ENCODE data around the gene IGDCC3. TPM values are rescaled to one million over a fixed set of nuclear protein-coding genes. Genes with fewer than 3 reads are reported as not detected.

The IGDCC3 gene
- total RNA-seq, 1 experiment from 2014 or later: not detected

DNA sequence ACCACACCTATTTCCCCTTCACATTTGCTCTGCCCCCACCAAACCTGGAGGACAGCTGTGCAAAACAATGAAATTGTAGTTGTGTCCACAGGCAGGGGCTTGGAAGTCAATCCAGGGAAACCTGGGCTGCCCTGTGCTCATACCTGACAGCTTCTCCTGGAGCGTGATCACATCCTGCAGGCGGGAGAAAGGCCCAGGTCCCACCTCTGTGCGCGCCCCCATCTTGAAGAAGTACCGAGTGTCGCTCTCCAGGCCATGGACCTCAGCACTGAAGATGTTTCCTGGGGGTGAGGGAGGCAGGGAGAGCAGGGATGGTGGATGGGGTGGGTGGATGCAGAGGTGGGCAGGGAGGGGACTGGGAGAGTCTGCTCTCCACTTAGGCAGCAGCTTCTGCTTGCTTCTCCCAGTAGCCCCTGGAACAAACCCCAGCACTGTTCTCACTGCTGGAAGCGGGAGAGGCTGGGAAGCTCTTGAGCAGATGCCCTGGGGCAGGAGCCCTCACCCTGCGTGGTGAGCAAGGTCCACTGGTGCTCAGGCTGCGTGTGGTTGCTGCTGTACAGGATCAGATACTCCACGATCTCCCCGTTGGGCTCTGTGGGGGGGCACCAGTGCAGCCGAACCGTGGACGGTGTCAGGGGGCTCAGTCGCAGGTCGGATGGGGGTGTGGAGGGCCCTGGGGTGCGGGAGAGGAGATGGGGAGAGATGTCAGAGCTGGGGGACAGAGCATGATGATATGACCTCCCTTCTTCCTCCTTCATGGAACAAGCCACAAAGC is 10.7 kb upstream of the IGDCC3 start:
- DNase-seq (ENCODE audit: low read depth in 1 of 2, low spot score in 2 of 2): no peak
- H3K27ac ChIP-seq: no peak overlapping the region
- 0 out of 2 replicates have a peak, but pooled peaks cover 3% of the 10 kb centered on the region for H3K4me1 ChIP-seq (replicated peaks)
- H3K9me3 ChIP-seq (replicated peaks): no peaks in the 10 kb centered on the region
- H3K4me3 ChIP-seq: no peak overlapping the region
- peaks cover 5% of the 10 kb centered on the region; the same call in 1 of the 2 replicates for H3K27me3 ChIP-seq (replicated peaks)
- no peaks in the 10 kb centered on the region for H3K36me3 ChIP-seq

- Histone ChIP-seq H3K36me3 (no peaks in the 10 kb centered on the region), H3K27me3 (replicated peaks) (peaks cover 11% of the 10 kb centered on the region), H3K4me1 (replicated peaks) (0 out of 2 replicates have a peak, but pooled peaks cover 3% of the 10 kb centered on the region), H3K27ac (no peak overlapping the region), H3K9me3 (replicated peaks) (no peaks in the 10 kb centered on the region), H3K4me3 (no peak overlapping the region)
- DNase-seq (ENCODE audit: low read depth in 1 of 2, low spot score in 2 of 2): no peak
Observed at GRCh38 chr15:65386886-65387285, 9.1 kb upstream of the IGDCC3 start.

DNA sequence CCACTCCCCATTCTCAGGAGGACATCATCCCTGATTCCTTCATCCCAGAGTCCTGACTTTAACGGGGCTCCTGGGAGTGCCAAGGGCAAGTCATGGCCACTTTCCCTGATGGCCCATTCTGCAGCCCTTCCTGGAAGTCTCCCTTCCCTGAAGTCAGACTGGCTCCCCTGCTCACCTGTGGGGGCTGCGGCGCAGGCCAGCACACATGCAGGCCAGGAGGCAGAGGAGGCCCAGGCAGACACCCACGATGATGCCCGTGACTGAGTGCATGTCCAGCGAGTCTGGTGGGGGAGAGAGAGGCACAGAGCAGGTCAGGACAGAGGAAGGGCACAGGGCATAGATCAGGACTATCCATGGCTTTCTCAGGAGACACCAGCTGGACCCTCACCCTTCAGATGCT is 8.6 kb upstream of the IGDCC3 start:
- 0 out of 2 replicates have a peak, but pooled peaks cover 3% of the 10 kb centered on the region for H3K4me1 ChIP-seq (replicated peaks)
- H3K27ac ChIP-seq: no peak overlapping the region
- H3K27me3 ChIP-seq (replicated peaks): peaks cover 16% of the 10 kb centered on the region
- no peaks in the 10 kb centered on the region for H3K36me3 ChIP-seq
- DNase-seq (ENCODE audit: low read depth in 1 of 2, low spot score in 2 of 2): no peak
- H3K4me3 ChIP-seq: no peak overlapping the region
- H3K9me3 ChIP-seq (replicated peaks): no peaks in the 10 kb centered on the region

DNA sequence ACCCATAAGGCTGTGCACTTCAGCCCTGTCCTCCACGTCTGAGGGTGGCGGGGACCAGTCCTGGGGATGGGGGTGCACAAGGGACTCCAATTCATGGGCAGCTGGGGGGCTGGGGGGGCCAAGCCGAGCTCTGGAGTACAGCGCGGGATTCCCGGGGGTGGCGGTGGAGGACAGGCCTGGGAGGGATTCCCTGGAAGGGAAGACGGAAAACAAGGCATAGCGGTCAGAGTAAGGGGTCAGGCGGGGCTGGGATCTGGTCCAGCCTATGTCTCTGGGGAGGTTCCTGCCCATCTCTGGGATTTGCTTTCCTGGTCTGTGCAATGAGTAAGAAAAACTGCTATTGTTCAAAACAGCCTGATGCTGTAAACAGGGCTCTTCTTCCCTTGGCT is 8.1 kb upstream of the IGDCC3 start:
- Histone ChIP-seq H3K4me1 (replicated peaks) (0 out of 2 replicates have a peak, but pooled peaks cover 3% of the 10 kb centered on the region), H3K27me3 (replicated peaks) (peaks cover 21% of the 10 kb centered on the region), H3K36me3 (no peaks in the 10 kb centered on the region), H3K4me3 (no peak overlapping the region), H3K27ac (no peak overlapping the region), H3K9me3 (replicated peaks) (no peaks in the 10 kb centered on the region)
- DNase-seq (ENCODE audit: low read depth in 1 of 2, low spot score in 2 of 2): no peak

DNA sequence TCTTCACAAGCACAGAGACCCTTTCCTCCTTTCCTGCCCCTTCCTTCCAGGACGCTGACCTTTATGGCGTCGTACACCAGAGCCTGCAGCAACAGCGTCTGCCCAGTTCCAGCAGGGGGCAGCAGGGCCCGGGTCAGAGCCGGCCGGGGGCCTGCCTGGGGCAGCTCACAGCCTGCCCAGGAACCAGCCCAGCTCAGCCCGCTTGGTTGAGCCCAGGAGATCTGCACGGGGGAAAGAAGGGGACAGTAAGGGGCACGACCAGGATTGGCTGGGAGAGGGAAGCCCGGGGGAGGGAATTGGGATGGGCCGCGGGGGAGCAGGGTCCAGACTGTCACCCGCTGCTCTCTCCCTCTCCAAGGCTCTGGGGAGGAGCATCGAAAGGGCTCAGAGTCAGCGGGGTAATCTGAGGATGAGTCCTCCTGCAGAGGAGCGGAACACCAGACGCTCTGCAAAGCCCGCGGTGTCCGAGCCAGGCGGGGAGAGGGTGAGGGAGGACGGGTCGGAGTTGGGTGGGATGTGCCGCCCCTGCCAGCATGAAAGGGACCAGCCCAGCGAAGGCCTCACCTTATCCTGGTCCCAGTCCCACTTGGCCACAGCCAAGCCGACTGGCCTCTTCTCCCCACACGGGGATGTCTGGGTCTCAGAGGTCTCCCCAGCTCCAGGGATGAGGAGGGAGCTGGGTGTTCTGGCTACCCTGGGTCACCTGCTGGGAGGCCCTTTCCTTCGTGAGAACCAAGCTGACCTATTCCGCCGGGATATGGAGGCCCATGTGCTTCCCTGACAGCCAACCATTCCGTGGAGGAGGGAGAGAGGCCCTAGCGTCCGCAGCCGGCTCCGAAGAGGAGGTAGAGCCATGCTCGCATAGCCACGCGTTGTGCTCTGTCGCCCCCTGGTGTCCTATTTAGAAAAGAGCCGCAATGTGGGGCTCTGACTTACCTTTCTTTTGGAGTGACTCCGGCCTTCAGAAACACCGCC is 7.4 kb upstream of the IGDCC3 start:
- Histone ChIP-seq H3K4me3 (no peak overlapping the region), H3K36me3 (no peaks in the 10 kb centered on the region), H3K4me1 (replicated peaks) (0 out of 2 replicates have a peak, but pooled peaks cover 3% of the 10 kb centered on the region), H3K27me3 (replicated peaks) (peaks cover 28% of the 10 kb centered on the region), H3K9me3 (replicated peaks) (no peaks in the 10 kb centered on the region), H3K27ac (no peak overlapping the region)
- peak; percentile 65 to 80 for DNase-seq (ENCODE audit: low read depth in 1 of 2, low spot score in 2 of 2)

DNA sequence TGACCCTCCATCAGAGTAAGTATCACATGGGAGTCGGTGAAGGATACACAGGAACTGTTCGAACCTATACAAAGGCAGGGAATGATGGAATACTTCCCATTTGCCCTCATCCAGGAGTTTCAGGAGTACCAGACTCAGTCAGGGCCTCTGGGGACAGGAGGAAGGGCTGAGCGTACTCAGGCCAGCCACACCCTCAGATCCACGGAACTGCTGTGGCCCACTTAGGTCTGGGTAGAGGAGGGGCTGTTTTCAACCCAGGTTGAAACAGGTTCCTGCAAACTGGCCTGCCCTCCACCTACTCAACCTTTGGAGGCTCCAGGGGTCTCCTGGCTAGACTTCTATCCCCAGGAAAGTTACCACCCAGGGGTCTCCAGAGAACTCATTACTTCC is 6.7 kb upstream of the IGDCC3 start:
- Histone ChIP-seq H3K9me3 (replicated peaks) (no peaks in the 10 kb centered on the region), H3K4me3 (no peak overlapping the region), H3K27ac (no peak overlapping the region), H3K36me3 (no peaks in the 10 kb centered on the region), H3K27me3 (replicated peaks) (peaks cover 32% of the 10 kb centered on the region), H3K4me1 (replicated peaks) (0 out of 2 replicates have a peak, but pooled peaks cover 3% of the 10 kb centered on the region)
- no peak for DNase-seq (ENCODE audit: low read depth in 1 of 2, low spot score in 2 of 2)

DNA sequence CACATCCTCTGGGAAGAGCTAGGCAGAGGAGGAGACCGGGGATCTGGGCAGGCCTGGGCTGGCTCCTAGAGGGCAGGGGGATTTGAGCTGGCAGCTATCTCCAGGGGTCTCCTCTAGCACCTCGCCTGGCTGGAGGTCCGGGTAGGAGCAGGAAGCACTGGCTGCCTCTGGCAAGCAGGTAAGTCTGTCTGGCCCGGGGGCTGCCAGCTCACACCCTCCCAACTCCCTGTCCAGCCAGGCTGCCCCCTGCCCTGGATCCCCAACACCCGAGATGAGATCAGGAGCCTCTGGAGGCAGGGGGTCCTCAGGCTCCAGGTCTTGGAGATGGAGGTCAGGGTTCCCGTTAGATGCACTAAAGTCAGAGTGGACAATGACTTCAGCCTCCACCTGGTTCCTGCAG is 6.2 kb upstream of the IGDCC3 start:
- Histone ChIP-seq H3K4me3 (no peak overlapping the region), H3K9me3 (replicated peaks) (no peaks in the 10 kb centered on the region), H3K27ac (no peak overlapping the region), H3K4me1 (replicated peaks) (0 out of 2 replicates have a peak, but pooled peaks cover 3% of the 10 kb centered on the region), H3K27me3 (replicated peaks) (peaks cover 37% of the 10 kb centered on the region), H3K36me3 (no peaks in the 10 kb centered on the region)
- no peak for DNase-seq (ENCODE audit: low read depth in 1 of 2, low spot score in 2 of 2)

- no peak for DNase-seq (ENCODE audit: low read depth in 1 of 2, low spot score in 2 of 2)
- H3K27me3 ChIP-seq (replicated peaks): peaks cover 42% of the 10 kb centered on the region
- no peaks in the 10 kb centered on the region for H3K9me3 ChIP-seq (replicated peaks)
- H3K4me3 ChIP-seq: no peak overlapping the region
- H3K36me3 ChIP-seq: no peaks in the 10 kb centered on the region
- 0 out of 2 replicates have a peak, but pooled peaks cover 3% of the 10 kb centered on the region for H3K4me1 ChIP-seq (replicated peaks)
- H3K27ac ChIP-seq: no peak overlapping the region
Observed at GRCh38 chr15:65383456-65383855, 5.7 kb upstream of the IGDCC3 start.

DNA sequence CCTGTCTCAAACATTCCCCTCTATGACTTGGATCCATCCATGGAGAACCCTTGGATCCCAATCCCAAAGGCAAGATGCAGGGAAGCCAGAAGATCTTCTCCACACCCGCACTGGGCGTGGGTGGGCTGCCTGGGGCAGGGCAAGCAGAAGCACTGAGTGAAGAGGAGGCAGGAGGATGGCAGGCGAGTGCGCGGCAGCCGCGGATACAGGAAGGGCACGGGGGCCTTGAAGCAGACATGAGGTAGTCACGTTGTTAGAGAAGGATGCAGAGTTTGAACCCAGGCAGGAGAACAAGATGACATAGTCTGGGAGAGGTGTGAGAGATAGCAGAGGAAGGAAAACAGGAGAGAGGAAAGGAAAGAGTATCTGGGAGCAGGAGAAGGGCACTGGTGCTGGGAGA is 5.1 kb upstream of the IGDCC3 start:
- Histone ChIP-seq H3K4me1 (replicated peaks) (0 out of 2 replicates have a peak, but pooled peaks cover 3% of the 10 kb centered on the region), H3K4me3 (no peak overlapping the region), H3K36me3 (no peaks in the 10 kb centered on the region), H3K27ac (no peak overlapping the region), H3K27me3 (replicated peaks) (peaks cover 47% of the 10 kb centered on the region), H3K9me3 (replicated peaks) (no peaks in the 10 kb centered on the region)
- DNase-seq (ENCODE audit: low read depth in 1 of 2, low spot score in 2 of 2): no peak

GRCh38 chr15:65382146-65382491 is 4.3 kb upstream of the IGDCC3 start:
- no peak for DNase-seq (ENCODE audit: low read depth in 1 of 2, low spot score in 2 of 2)
- H3K27me3 ChIP-seq (replicated peaks): peaks cover 52% of the 10 kb centered on the region
- no peak overlapping the region for H3K27ac ChIP-seq
- peaks cover 8% of the 10 kb centered on the region for H3K4me1 ChIP-seq (replicated peaks)
- H3K36me3 ChIP-seq: no peaks in the 10 kb centered on the region
- H3K4me3 ChIP-seq: no peak overlapping the region
- H3K9me3 ChIP-seq (replicated peaks): no peaks in the 10 kb centered on the region

DNA sequence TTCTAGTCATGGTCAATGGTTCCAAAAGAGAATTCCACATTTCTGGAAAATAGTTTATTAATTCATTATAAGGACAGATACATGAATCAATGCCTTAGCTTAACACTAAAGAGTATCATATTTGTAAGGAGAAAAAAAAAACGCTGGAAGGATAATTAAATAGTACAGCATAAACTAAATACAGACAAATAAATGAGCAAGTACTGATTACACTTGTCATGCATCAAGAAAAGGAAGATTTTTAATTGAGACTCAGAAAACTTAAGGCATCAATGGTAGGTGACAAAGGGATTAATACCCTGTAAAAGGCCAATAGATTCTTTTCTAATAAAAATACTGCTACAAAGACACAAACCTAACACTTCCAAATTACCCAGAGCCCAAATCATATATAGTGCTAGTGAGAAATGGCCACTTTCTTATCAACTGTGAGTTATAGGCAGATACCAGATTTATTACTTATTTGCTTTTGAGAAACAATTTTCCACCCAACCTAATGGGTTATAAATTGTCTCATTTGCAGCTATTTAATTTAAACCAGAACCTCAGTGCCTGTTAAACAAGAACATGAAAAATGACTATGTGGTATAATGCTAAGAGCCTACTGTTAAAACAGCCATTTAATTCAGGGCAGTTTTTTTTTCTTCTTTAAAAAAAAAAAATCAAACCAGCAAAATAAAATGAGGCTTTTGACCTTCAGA is 3.8 kb upstream of the IGDCC3 start:
- H3K27ac ChIP-seq: no peak overlapping the region
- no peak for DNase-seq (ENCODE audit: low read depth in 1 of 2, low spot score in 2 of 2)
- H3K27me3 ChIP-seq (replicated peaks): peaks cover 57% of the 10 kb centered on the region
- H3K36me3 ChIP-seq: no peaks in the 10 kb centered on the region
- peaks cover 13% of the 10 kb centered on the region for H3K4me1 ChIP-seq (replicated peaks)
- H3K9me3 ChIP-seq (replicated peaks): no peaks in the 10 kb centered on the region
- H3K4me3 ChIP-seq: no peak overlapping the region

DNA sequence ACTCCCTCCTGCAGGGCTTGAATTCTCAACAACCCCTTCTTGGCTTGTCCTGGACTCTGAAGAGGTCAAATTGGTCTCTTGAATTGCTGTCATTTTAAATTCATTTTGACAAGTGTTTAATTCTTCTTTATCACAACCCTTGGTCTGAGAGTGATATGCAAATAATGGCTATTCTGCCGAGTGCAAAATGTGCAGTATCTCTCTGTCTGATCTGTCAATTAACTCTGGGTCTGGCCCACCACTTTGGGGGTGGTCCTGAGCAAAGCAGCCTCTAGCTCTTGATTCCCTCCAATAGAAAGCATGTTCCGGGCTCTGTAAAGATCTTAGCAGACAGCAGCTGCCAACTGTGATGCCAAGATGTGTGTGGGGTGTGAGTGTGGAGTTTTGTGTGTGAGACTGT is 2.2 kb upstream of the IGDCC3 start:
- no peak for DNase-seq (ENCODE audit: low read depth in 1 of 2, low spot score in 2 of 2)
- Histone ChIP-seq H3K36me3 (no peaks in the 10 kb centered on the region), H3K27me3 (replicated peaks) (peaks cover 71% of the 10 kb centered on the region), H3K27ac (no peak overlapping the region), H3K9me3 (replicated peaks) (no peaks in the 10 kb centered on the region), H3K4me3 (no peak overlapping the region), H3K4me1 (replicated peaks) (peaks cover 11% of the 10 kb centered on the region)

DNA sequence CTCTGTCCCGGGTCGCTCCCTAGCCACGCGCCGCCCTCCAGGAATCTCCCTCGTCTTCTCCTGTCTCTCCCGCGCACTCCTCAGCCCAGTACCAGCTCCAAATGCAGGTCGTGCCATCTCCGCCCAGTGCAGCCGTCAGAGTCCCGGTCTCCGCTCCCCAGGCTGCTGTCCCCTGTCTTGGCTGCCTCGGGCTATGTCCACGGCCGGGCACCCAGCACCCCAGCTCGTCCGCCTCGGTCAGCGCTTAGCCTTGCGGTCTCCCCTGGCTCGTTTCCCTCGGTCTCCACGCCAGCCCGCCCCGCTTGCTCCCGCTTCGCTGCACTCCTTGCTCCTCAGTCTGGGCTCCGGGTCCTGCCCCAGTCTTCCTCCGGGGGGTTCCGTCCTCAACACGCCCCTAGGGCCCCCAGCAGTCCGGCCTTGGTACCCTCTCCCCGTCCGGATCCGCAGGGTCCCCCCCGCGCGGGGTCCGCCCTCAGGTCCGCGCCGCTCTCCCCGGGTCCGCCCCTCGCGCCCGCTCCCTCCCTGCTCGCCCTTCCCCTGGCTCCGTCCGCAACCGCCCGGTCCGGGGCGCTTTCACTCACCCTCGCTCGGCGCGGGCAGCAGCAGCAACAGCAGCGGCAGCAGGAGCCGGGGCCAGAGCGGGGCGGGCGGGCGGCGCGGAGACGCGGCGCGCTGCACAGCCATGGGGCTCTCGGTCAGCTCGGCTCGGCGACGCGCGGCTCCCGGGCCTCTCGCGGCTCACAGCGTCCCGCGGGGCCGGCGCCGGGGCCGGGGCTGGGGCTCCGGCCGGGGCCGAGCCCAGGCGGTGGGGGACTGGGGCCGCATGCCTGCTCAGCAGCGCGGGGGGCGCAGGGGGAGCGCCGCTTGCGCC is 462 bp downstream of the IGDCC3 start:
- Histone ChIP-seq H3K9me3 (replicated peaks) (no peaks in the 10 kb centered on the region), H3K27ac (no peak overlapping the region), H3K4me3 (peak overlapping the region; percentile 34), H3K36me3 (no peaks in the 10 kb centered on the region), H3K4me1 (replicated peaks) (peaks cover 11% of the 10 kb centered on the region), H3K27me3 (replicated peaks) (peaks cover 83% of the 10 kb centered on the region)
- DNase-seq (ENCODE audit: low read depth in 1 of 2, low spot score in 2 of 2): peak in 1 of 2 experiments; percentile 21

Measured in SJSA1 (cell line).